ENCODE measurements around the gene ADGRV1.

The ADGRV1 gene

DNA sequence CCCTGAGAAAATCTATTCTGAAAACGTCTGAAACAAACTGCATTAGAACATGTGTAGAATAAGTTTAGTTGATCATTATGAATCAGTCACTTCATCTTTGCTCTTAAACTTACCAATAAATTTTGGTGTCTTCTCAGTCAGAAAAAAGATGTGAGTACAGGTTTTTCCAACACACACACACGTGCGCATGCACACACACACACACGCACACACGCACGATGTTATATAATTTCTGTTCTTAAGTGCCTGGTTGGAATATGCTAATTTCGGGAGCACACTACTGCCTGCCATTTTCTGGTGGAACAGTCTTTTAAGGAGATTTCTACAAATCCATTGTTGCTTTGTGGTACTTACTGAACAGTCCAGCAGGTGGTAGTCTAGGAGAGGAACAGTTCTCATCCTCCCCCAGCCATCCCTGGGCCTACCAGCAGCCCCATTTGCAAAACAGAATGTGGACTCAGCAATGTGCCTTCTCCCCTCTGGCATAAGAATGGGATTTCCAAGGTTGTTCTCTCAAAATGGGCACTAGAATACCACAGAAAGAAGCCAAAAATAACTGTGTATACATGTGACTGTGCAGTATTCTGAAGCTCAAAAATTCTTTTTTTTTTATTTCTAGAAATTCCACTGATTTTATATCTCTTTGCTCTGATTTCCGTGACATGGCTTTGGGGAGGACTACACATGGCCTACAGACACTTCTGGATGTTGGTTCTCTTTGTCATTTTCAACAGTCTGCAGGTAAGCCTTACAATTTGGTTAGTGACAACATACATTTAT, 543.2 kb downstream of the ADGRV1 start:
- in situ Hi-C loops (cut with HindIII; ENCODE audit: low sequenced_read_pairs) = no loop called here
- TF ChIP-seq, protein P1, sequence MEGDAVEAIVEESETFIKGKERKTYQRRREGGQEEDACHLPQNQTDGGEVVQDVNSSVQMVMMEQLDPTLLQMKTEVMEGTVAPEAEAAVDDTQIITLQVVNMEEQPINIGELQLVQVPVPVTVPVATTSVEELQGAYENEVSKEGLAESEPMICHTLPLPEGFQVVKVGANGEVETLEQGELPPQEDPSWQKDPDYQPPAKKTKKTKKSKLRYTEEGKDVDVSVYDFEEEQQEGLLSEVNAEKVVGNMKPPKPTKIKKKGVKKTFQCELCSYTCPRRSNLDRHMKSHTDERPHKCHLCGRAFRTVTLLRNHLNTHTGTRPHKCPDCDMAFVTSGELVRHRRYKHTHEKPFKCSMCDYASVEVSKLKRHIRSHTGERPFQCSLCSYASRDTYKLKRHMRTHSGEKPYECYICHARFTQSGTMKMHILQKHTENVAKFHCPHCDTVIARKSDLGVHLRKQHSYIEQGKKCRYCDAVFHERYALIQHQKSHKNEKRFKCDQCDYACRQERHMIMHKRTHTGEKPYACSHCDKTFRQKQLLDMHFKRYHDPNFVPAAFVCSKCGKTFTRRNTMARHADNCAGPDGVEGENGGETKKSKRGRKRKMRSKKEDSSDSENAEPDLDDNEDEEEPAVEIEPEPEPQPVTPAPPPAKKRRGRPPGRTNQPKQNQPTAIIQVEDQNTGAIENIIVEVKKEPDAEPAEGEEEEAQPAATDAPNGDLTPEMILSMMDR (IDR thresholded peaks at IDR 0.05; ENCODE audit: low read depth, low read length, missing control alignments) = peak; percentile 76
- no peak overlapping the region for H3K4me3 ChIP-seq (ENCODE audit: low read depth, low read length)
- DNase-seq (ENCODE audit: low read depth) = peak; percentile 73

DNA sequence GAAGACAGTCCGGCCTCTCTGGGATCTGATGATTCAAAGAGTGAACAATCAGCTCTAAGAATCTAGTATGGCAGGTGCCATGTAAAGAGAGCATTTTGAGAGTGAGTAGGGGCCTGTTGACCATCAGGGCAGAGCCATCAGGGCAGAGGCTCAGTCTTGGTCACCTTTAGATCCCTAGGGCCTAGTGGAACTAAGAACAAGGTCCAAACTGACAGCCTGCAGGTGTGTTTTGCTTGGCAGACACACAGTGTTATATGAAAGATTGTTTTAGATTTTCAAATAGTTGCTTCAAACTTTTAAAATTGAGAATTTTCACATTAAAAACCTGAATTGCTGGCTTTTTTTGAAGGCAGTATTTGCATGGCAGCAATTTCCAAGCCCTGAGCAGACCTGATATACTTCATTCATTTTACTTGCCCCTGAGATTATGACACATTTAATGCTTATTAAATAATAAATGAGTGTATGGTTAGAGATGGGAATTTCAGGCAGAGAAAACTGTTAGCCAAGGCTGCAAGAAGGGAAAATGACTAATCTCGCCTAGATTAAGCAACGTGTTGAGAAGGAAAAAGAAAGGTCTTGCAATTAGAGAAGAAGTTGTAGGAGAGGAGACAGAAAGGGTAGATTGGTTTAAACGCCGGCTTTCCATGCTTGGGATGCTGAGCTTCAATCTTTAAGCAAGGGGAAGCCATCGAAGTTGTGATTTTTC, 544.9 kb downstream of the ADGRV1 start:
- no peak for DNase-seq (ENCODE audit: low read depth)
- no peak overlapping the region for H3K4me3 ChIP-seq (ENCODE audit: low read depth, low read length)
- TF ChIP-seq, protein P1 (IDR thresholded peaks at IDR 0.05; ENCODE audit: low read depth, low read length, missing control alignments) = no peak
- in situ Hi-C loops (cut with HindIII; ENCODE audit: low sequenced_read_pairs) = no loop called here

DNA sequence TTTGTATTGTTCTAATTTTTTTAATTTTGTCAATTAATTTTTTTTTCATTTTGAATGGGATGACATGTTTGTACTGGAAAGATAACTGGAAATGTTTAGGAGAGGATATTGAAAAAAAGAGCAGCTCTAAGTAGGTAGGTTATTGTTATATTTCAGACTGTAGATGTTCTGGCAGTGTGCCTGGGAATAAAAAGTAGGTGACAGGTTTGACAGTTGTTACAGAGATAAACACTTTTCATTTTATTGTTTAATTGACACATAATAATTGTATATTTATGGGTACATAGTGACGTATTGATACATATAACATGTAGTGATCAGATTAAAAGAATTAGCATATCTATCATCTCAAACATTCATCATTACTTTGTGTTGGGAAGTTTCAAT, 545.5 kb downstream of the ADGRV1 start:
- in situ Hi-C loops (cut with HindIII; ENCODE audit: low sequenced_read_pairs) = no loop called here
- no peak for DNase-seq (ENCODE audit: low read depth)
- H3K4me3 ChIP-seq (ENCODE audit: low read depth, low read length) = no peak overlapping the region
- TF ChIP-seq, protein P1 (IDR thresholded peaks at IDR 0.05; ENCODE audit: low read depth, low read length, missing control alignments) = no peak

DNA sequence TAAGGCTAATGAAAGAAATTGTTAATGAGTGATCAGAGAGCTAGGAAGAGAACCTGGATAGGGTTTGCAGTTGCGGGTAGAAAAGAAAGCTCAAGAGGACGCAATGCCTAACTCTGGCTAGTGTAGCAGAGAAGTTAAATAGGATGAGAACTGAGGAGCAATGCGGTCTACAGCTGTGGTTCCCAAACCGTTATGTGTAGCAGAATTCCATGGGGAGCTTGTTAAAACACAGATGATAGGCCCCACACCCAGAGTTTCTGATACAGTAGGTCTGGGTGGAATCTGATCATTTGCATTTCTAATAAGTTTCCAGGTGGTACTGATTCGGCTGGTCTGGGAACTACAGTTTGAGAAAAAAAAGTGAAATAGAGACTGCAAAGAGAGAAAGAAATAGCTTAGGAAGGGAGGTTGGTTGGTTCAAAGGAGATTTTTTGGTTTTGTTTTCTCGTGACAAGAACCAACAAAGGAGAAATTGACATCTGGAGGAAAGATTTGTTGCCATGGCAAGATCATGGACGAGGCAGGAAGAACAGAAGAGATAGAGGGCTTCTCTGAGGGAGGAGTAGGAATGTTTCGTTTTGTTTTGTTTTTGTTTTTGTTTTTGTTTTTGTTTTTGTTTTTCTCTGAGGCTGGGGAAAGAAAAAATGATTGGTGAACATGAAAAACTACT, 548.4 kb downstream of the ADGRV1 start:
- H3K4me3 ChIP-seq (ENCODE audit: low read depth, low read length) = no peak overlapping the region
- in situ Hi-C loops (cut with HindIII; ENCODE audit: low sequenced_read_pairs) = no loop called here
- no peak for DNase-seq (ENCODE audit: low read depth)
- TF ChIP-seq, protein P1 (IDR thresholded peaks at IDR 0.05; ENCODE audit: low read depth, low read length, missing control alignments) = no peak

DNA sequence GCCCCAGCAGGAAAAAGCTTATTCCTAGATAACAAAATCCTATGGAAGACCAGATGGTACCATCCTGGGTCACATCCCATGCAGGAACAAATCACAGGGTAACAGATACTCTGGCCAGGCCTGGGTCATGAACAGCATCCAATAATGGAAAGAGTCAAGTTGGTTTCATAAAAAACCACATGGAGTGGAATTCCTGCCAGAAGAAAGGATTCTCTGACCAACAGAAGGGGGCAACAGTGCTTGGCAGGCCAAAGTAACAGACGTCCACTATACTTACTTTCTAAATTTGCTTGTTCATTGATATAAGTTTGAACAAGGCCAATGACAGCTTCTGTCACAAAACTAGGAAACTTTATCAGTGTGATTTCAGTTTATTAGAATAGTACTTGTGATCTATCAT, 551.0 kb downstream of the ADGRV1 start:
- H3K4me3 ChIP-seq (ENCODE audit: low read depth, low read length) = no peak overlapping the region
- DNase-seq (ENCODE audit: low read depth) = peak; percentile 28
- TF ChIP-seq, protein P1 (IDR thresholded peaks at IDR 0.05; ENCODE audit: low read depth, low read length, missing control alignments) = peak; percentile 41
- in situ Hi-C loops (cut with HindIII; ENCODE audit: low sequenced_read_pairs) = no loop called here

DNA sequence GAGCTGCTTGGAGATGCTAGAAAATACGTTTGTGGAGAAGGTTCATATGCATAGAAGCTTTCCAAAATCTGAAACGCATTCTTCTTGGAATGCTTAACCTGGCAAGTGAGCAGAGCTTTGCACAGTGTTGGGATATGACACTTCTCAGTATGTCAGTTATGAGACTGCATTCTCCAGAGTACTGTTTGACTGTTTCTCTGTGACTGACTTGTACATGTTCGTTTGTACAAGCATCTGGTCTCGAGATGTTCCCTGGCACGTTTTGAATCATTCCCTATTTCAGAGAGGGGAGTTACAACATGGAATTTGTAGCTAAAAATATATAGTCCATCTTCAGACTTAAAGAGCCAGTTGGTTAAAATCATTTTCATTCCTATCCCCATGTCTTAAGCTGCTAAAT, 552.1 kb downstream of the ADGRV1 start:
- TF ChIP-seq, protein P1 (IDR thresholded peaks at IDR 0.05; ENCODE audit: low read depth, low read length, missing control alignments) = no peak
- H3K4me3 ChIP-seq (ENCODE audit: low read depth, low read length) = no peak overlapping the region
- DNase-seq (ENCODE audit: low read depth) = no peak
- in situ Hi-C loops (cut with HindIII; ENCODE audit: low sequenced_read_pairs) = no loop called here

Measured in astrocyte of the cerebellum (primary cell).